HepG2 (cell line): Measurements from ENCODE around the gene ECSIT. TPM values are rescaled to one million over a fixed set of nuclear protein-coding genes. Genes with fewer than 3 reads are reported as not detected.

ENCODE experiments used
- ATAC-seq: fragments of 200-7000 bp; cut with Tn5 transposase; 3 replicates; pipeline ENCODE4 v1.9.1; 2020; ENCODE audit warnings: mild to moderate bottlenecking, moderate library complexity
- BruUV-seq: library from RNA; stranded (reverse); fragments of 400-500 nt; replicated peaks from 2 replicates; lab custom pipeline; 2021; lab: Mats Ljungman, UMichigan
- CTCF ChIA-PET: fragments of 300-600 bp; formaldehyde crosslinking; extraction: SDS; loops from one replicate; lab custom pipeline; 2021; ENCODE audit warnings: low total read pairs, inconsistent platforms, low intra/inter-chr PET ratio; lab: Yijun Ruan, JAX
- POLR2A ChIA-PET: fragments of 350-600 bp; sonication (Branson Sonifier 250); formaldehyde crosslinking; loops from one replicate; lab custom pipeline; 2020; ENCODE audit warnings: antibody characterized with exemption, inconsistent platforms; lab: Yijun Ruan, JAX
- DNase-seq: peaks from one replicate; pipeline ENCODE4 v3.0.0-alpha.2; 2015; ENCODE audit warnings: low spot score
- FAIRE-seq: peaks from 3 replicates; lab custom pipeline; 2011; peaks lifted over from hg19 to GRCh38; lab: Jason Lieb, UNC
- H2AFZ ChIP-seq: one replicate; pipeline ENCODE4 v1.6.1; 2011; ENCODE audit warnings: low read length, inconsistent platforms
- H3K27ac ChIP-seq: fragments of 300-600 bp; 3 replicates; pipeline ENCODE4 v1.8.0; 2011; ENCODE audit warnings: mixed run types, mild to moderate bottlenecking, mixed read lengths, low read length, inconsistent platforms; ENCODE audit not compliant: insufficient read depth; ENCODE audit errors: extremely low read length
- H3K27me3 ChIP-seq, 2 experiments: fragments of 200-600 bp in 1 of 2; 2 replicates in 1 of 2; 3 replicates in 1 of 2; pipeline versions ENCODE4 v1.6.0 to v1.8.0; 2011; ENCODE audit warnings: low read length in 2 of 2, mild to moderate bottlenecking in 2 of 2, moderate library complexity in 2 of 2, inconsistent platforms in 1 of 2; ENCODE audit not compliant: insufficient read depth in 2 of 2, control insufficient read depth in 1 of 2
- H3K36me3 ChIP-seq, 2 experiments: fragments of 200-600 bp in 1 of 2; replicated peaks in 1 of 2; 2 replicates in 1 of 2; 3 replicates in 1 of 2; pipeline versions ENCODE4 v1.5.1 to v1.8.0; 2011; ENCODE audit warnings: low read length in 2 of 2, inconsistent platforms in 1 of 2; ENCODE audit not compliant: insufficient read depth in 2 of 2, control insufficient read depth in 1 of 2
- H3K4me1 ChIP-seq: 2 replicates; pipeline ENCODE4 v1.5.1; 2012; ENCODE audit warnings: low read length, inconsistent platforms; ENCODE audit not compliant: insufficient read depth
- H3K4me2 ChIP-seq: 2 replicates; pipeline ENCODE4 v1.6.0; 2011; ENCODE audit warnings: low read depth, low read length, inconsistent platforms
- H3K4me3 ChIP-seq, 3 experiments: fragments of 200-600 bp in 1 of 3; sonication (generic), shearing (Covaris generic) in 1 of 3; replicated peaks in 1 of 3; 2 replicates each; pipeline ENCODE4 v1.5.1; 2011 to 2016; ENCODE audit warnings: low read length in 3 of 3, inconsistent platforms in 2 of 3, low read depth in 2 of 3, mild to moderate bottlenecking in 2 of 3, control low read depth in 1 of 3, mixed read lengths in 1 of 3; ENCODE audit not compliant: insufficient read depth in 1 of 3
- H3K79me2 ChIP-seq: one replicate; pipeline ENCODE4 v1.6.1; 2011; ENCODE audit warnings: low read length, inconsistent platforms; ENCODE audit not compliant: insufficient read depth
- H3K9ac ChIP-seq: 2 replicates; pipeline ENCODE4 v1.6.0; 2011; ENCODE audit warnings: mild to moderate bottlenecking, low read depth, low read length, inconsistent platforms; ENCODE audit not compliant: insufficient read depth
- H3K9me3 ChIP-seq: 2 replicates; pipeline ENCODE4 v1.5.1; 2012; ENCODE audit warnings: mild to moderate bottlenecking, low read length
- H4K20me1 ChIP-seq: 2 replicates; pipeline ENCODE4 v1.6.0; 2011; ENCODE audit warnings: inconsistent platforms, mild to moderate bottlenecking, low read length, moderate library complexity; ENCODE audit not compliant: insufficient read depth
- CCDC6 ChIP-seq: sonication (generic); formaldehyde crosslinking; IDR thresholded peaks from 2 replicates; pipeline ENCODE4 v1.8.1; 2022; ENCODE audit warnings: mild to moderate bottlenecking, missing genetic modification reagents, moderate library complexity
- CHD4 ChIP-seq: fragments of 200-600 bp; sonication (generic); IDR thresholded peaks from 2 replicates; pipeline ENCODE4 v1.7.0; 2017; ENCODE audit warnings: mild to moderate bottlenecking, low read length, borderline replicate concordance
- DZIP1 ChIP-seq: sonication (generic); formaldehyde crosslinking; IDR thresholded peaks from 2 replicates; pipeline ENCODE4 v1.5.0; 2020; ENCODE audit warnings: mild to moderate bottlenecking, missing genetic modification reagents
- KLF16 ChIP-seq, 2 experiments: sonication (generic) in 1 of 2; formaldehyde crosslinking in 1 of 2; IDR thresholded peaks; 2 replicates each; pipeline versions ENCODE4 v1.6.1 to v1.8.0; 2016 to 2023; ENCODE audit warnings: missing genetic modification reagents in 2 of 2, missing compliant biosample characterization in 1 of 2
- MXD4 ChIP-seq: IDR thresholded peaks from 2 replicates; pipeline ENCODE4 v1.6.1; 2016; ENCODE audit warnings: mild to moderate bottlenecking, missing biosample characterization, missing genetic modification reagents
- NFATC3 ChIP-seq: sonication (generic); formaldehyde crosslinking; IDR thresholded peaks from 2 replicates; pipeline ENCODE4 v1.5.1; 2020; ENCODE audit warnings: mild to moderate bottlenecking, missing genetic modification reagents
- NFE2L2 ChIP-seq: fragments of 150-350 bp; IDR thresholded peaks from 2 replicates; pipeline ENCODE4 v1.6.1; 2014; ENCODE audit warnings: low read length
- PCBP1 ChIP-seq: fragments of 200-400 bp; formaldehyde crosslinking; IDR thresholded peaks from 2 replicates; pipeline ENCODE4 v1.6.1; 2017; ENCODE audit warnings: mild to moderate bottlenecking, low read depth, low read length, borderline replicate concordance
- SIX1 ChIP-seq: sonication (generic); formaldehyde crosslinking; IDR thresholded peaks from 2 replicates; pipeline ENCODE4 v1.4.0; 2020; ENCODE audit warnings: missing genetic modification reagents, borderline replicate concordance
- SP1 ChIP-seq, 2 experiments: fragments of 450-650 bp in 1 of 2; sonication (generic) in 1 of 2; formaldehyde crosslinking in 1 of 2; IDR thresholded peaks; 2 replicates each; pipeline versions ENCODE4 v1.4.0 to v1.6.1; 2016 to 2020; ENCODE audit warnings: missing genetic modification reagents in 1 of 2
- USF2 ChIP-seq, 2 experiments: sonication (generic) in 1 of 2; formaldehyde crosslinking in 1 of 2; IDR thresholded peaks; 2 replicates each; pipeline versions ENCODE4 v1.5.1 to v1.6.1; 2011 to 2020; ENCODE audit warnings: borderline replicate concordance in 1 of 2, low read depth in 1 of 2, low read length in 1 of 2, mild to moderate bottlenecking in 1 of 2, missing genetic modification reagents in 1 of 2, moderate library complexity in 1 of 2
- ZMYM4 ChIP-seq: sonication (generic); formaldehyde crosslinking; IDR thresholded peaks from 2 replicates; pipeline ENCODE4 v1.8.1; 2023; ENCODE audit warnings: mild to moderate bottlenecking, missing genetic modification reagents
- ZNF274 ChIP-seq: sonication (generic); formaldehyde crosslinking; IDR thresholded peaks from 2 replicates; pipeline ENCODE4 v1.5.1; 2020; ENCODE audit warnings: mild to moderate bottlenecking, missing genetic modification reagents
- ZNF713 ChIP-seq: sonication (generic); formaldehyde crosslinking; IDR thresholded peaks from 2 replicates; pipeline ENCODE4 v1.4.0; 2020; ENCODE audit warnings: mild to moderate bottlenecking, missing genetic modification reagents
- WGBS: methylation state at CpG from one replicate; pipeline ENCODE4 v1.1.6; 2017; ENCODE audit warnings: low lambda C conversion rate; 5-methylcytosine and 5-hydroxymethylcytosine counted together
- in situ Hi-C: cut with HindIII; loops from 2 replicates; pipeline ENCODE4 v1.10.0; 2017; ENCODE audit warnings: low pct_unique_long_range_greater_than_20kb; ENCODE audit not compliant: extremely low pct_ligation_motif_present
- intact Hi-C: fragments of 100-400 bp; cut with micrococcal nuclease; formaldehyde crosslinking; loops from one replicate; pipeline ENCODE4 v1.10.0; 2022; ENCODE audit not compliant: unreplicated experiment
- polyA plus RNA-seq, 8 experiments: library from polyadenylated mRNA; depleted of rRNA in 3 of 8; stranded (reverse) in 7 of 8; unstranded in 1 of 8; fragments of >200 nt; fragmentation: Illumina TruSeq in 4 of 8; extraction: Trizol in 4 of 8; gene quantifications; 2 replicates each; pipeline versions ENCODE4 v1.2.1 to v1.2.3, GENCODE V29; 2011 to 2016; ENCODE audit warnings: low read depth in 4 of 8, missing spikeins in 1 of 8, mixed read lengths in 1 of 8; ENCODE audit not compliant: insufficient read depth in 1 of 8
- total RNA-seq, 5 experiments: library from RNA; depleted of rRNA; stranded (reverse); fragments of >200 nt; fragmentation: Illumina TruSeq; extraction: Trizol; gene quantifications; 2 replicates each; pipeline ENCODE4 v1.2.3, GENCODE V29; 2016; ENCODE audit warnings: low read depth in 1 of 5
- TF ChIP-seq, protein P1 (sequence below): sonication (generic); formaldehyde crosslinking; IDR thresholded peaks from 2 replicates; pipeline ENCODE4 v1.5.0; 2020; ENCODE audit warnings: mild to moderate bottlenecking, missing genetic modification reagents, moderate library complexity

ECSIT gene
- total and polyA plus RNA-seq, 2 of the 13 experiments (the other 11 are each of a cell fraction or from before 2014, with no cell fraction given): 36.4 to 62.3 TPM

- no peaks in the 10 kb centered on the region for H3K36me3 ChIP-seq
- peak overlapping the region; percentile 51 for H2AFZ ChIP-seq
- H3K9me3 ChIP-seq: no peaks in the 10 kb centered on the region
- ChIA-PET CTCF (interaction anchor here (1.4 kb wide), 1 partner anchor 52 kb away, joined by 6 read pairs; no protein-coding TSS in a partner anchor), POLR2A (interaction anchor here (0.6 kb wide), 1 partner anchor 12 kb away, joined by 3 read pairs; no protein-coding TSS in a partner anchor)
- in situ Hi-C loops: no loop called here
- H3K4me3 ChIP-seq: peak overlapping the region; percentile 18 to 69 (median 47); a peak in 5 of 6 replicates
- peak; percentile 72 for ATAC-seq
- H3K4me2 ChIP-seq: peak overlapping the region; percentile 73
- BruUV-seq: no TSS peak
- H4K20me1 ChIP-seq: no peaks in the 10 kb centered on the region
- H3K79me2 ChIP-seq: no peaks in the 10 kb centered on the region
- peak overlapping the region; percentile 40; the same call in 1 of the 2 replicates for H3K9ac ChIP-seq
- 28% methylated on average over 26 of the region's 54 CpGs for WGBS
- no peak overlapping the region for H3K27ac ChIP-seq
- intact Hi-C loops: loop anchor here (2.0 kb wide), 1 partner anchor 51 kb away; no protein-coding TSS in a partner anchor
- peak; percentile 68 for DNase-seq
- peak; percentile 46 for FAIRE-seq
- peaks cover 29% of the 10 kb centered on the region for H3K4me1 ChIP-seq
- peaks cover 0 to 4% of the 10 kb centered on the region in 2 experiments; a peak in 1 of 5 replicates for H3K27me3 ChIP-seq
- TF ChIP-seq CCDC6: no peak
- peak; percentile 44; the same call in 1 of the 2 replicates for TF ChIP-seq MXD4 (CRISPR knock-in tag)
- TF ChIP-seq ZNF274 (CRISPR knock-in tag): peak; percentile 19; the same call in 1 of the 2 replicates
- TF ChIP-seq PCBP1: 0 out of 2 replicates have a peak, but pooled peaks have one; percentile 48
- TF ChIP-seq KLF16 (CRISPR knock-in tag; IDR thresholded peaks at IDR 0.05): peak in 1 of 2 experiments; percentile 62; a peak in 1 of 4 replicates
- TF ChIP-seq USF2 (IDR thresholded peaks at IDR 0.05; ENCODE audit: low read depth, low read length): no peak
- peak; percentile 37; the same call in 1 of the 2 replicates for TF ChIP-seq USF2 (CRISPR knock-in tag; IDR thresholded peaks at IDR 0.05; ENCODE audit: borderline replicate concordance)
- TF ChIP-seq SP1 (IDR thresholded peaks at IDR 0.05): no peak
- TF ChIP-seq SP1 (CRISPR knock-in tag; IDR thresholded peaks at IDR 0.05): peak; percentile 97
- TF ChIP-seq ZMYM4 (CRISPR knock-in tag): peak; percentile 71
- no peak for TF ChIP-seq SIX1 (CRISPR knock-in tag)
- TF ChIP-seq NFE2L2: no peak
- no peak for TF ChIP-seq ZNF713 (CRISPR knock-in tag)
- TF ChIP-seq, protein P1, sequence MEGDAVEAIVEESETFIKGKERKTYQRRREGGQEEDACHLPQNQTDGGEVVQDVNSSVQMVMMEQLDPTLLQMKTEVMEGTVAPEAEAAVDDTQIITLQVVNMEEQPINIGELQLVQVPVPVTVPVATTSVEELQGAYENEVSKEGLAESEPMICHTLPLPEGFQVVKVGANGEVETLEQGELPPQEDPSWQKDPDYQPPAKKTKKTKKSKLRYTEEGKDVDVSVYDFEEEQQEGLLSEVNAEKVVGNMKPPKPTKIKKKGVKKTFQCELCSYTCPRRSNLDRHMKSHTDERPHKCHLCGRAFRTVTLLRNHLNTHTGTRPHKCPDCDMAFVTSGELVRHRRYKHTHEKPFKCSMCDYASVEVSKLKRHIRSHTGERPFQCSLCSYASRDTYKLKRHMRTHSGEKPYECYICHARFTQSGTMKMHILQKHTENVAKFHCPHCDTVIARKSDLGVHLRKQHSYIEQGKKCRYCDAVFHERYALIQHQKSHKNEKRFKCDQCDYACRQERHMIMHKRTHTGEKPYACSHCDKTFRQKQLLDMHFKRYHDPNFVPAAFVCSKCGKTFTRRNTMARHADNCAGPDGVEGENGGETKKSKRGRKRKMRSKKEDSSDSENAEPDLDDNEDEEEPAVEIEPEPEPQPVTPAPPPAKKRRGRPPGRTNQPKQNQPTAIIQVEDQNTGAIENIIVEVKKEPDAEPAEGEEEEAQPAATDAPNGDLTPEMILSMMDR: peak; percentile 85
- peak; percentile 90; the same call in 1 of the 2 replicates for TF ChIP-seq CHD4
- TF ChIP-seq DZIP1: no peak
- TF ChIP-seq NFATC3 (CRISPR knock-in tag): no peak
Observed at GRCh38 chr19:11535792-11536595, 7.1 kb upstream of the ECSIT start.
